Measurements from ENCODE around the gene DOCK11.

- no peak for TF ChIP-seq CTCF (IDR thresholded peaks at IDR 0.05; ENCODE audit: extremely low read depth in 1 of 2, insufficient read depth in 1 of 2, low read depth in 1 of 2, low read length in 2 of 2)
- TF ChIP-seq POLR2A (IDR thresholded peaks at IDR 0.05; ENCODE audit: low read depth, low read length): peak; percentile 50
Measured at GRCh38 chrX:118726887-118727685, 231.5 kb downstream of the DOCK11 start, which contains the start of gene IL13RA1.
